ENCODE results near the gene KCND2. TPM values are rescaled to one million over a fixed set of nuclear protein-coding genes. Genes with fewer than 3 reads are reported as not detected.

The KCND2 gene
- total RNA-seq, 1 donor from 2014 or later = 1.2 TPM

DNA sequence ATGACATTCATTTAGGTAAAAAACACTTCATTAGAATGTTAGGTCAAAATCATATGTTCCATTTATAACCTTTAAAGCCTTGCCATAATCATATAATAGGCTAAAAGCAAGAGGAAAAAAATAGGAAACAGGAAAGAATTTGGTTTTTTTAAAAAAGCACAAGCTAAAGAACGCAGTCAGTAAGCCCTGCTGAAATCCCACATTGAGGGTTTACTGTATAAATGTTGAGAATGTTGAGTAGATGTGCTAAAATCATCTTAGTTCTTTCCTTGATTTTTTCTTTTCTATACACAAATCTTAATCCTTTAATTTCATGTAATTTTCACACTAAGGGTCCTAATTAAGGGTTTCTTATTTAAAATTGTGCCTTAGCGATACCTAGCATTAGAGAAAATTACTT lies 452.0 kb downstream of the KCND2 start:
- H3K27ac Mint-ChIP-seq (ENCODE audit: unreplicated experiment) = no peak overlapping the region
- H3K9me3 Mint-ChIP-seq (ENCODE audit: unreplicated experiment) = no peaks in the 10 kb centered on the region
- no peaks in the 10 kb centered on the region for H3K36me3 Mint-ChIP-seq (ENCODE audit: unreplicated experiment)
- peaks cover 28% of the 10 kb centered on the region for H3K4me1 Mint-ChIP-seq (ENCODE audit: low read depth, unreplicated experiment)
- H3K27me3 Mint-ChIP-seq (ENCODE audit: unreplicated experiment) = no peaks in the 10 kb centered on the region
- TF ChIP-seq, protein P1, sequence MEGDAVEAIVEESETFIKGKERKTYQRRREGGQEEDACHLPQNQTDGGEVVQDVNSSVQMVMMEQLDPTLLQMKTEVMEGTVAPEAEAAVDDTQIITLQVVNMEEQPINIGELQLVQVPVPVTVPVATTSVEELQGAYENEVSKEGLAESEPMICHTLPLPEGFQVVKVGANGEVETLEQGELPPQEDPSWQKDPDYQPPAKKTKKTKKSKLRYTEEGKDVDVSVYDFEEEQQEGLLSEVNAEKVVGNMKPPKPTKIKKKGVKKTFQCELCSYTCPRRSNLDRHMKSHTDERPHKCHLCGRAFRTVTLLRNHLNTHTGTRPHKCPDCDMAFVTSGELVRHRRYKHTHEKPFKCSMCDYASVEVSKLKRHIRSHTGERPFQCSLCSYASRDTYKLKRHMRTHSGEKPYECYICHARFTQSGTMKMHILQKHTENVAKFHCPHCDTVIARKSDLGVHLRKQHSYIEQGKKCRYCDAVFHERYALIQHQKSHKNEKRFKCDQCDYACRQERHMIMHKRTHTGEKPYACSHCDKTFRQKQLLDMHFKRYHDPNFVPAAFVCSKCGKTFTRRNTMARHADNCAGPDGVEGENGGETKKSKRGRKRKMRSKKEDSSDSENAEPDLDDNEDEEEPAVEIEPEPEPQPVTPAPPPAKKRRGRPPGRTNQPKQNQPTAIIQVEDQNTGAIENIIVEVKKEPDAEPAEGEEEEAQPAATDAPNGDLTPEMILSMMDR (IDR thresholded peaks at IDR 0.05; ENCODE audit: partially characterized antibody, unreplicated experiment) = no peak
- no peak overlapping the region for H3K4me3 Mint-ChIP-seq (ENCODE audit: unreplicated experiment)
- DNase-seq = no peak

- Mint-ChIP-seq H3K27me3 (ENCODE audit: unreplicated experiment) (no peaks in the 10 kb centered on the region), H3K4me3 (ENCODE audit: unreplicated experiment) (no peak overlapping the region), H3K36me3 (ENCODE audit: unreplicated experiment) (no peaks in the 10 kb centered on the region), H3K4me1 (ENCODE audit: low read depth, unreplicated experiment) (peaks cover 29% of the 10 kb centered on the region), H3K27ac (ENCODE audit: unreplicated experiment) (no peak overlapping the region), H3K9me3 (ENCODE audit: unreplicated experiment) (no peaks in the 10 kb centered on the region)
- DNase-seq = no peak
- TF ChIP-seq, protein P1 (IDR thresholded peaks at IDR 0.05; ENCODE audit: partially characterized antibody, unreplicated experiment) = peak; percentile 89
Observed at GRCh38 chr7:120725376-120726039, 452.5 kb downstream of the KCND2 start.

GRCh38 chr7:120729245-120729644 lies 456.3 kb downstream of the KCND2 start:
- Mint-ChIP-seq H3K27me3 (ENCODE audit: unreplicated experiment) (no peaks in the 10 kb centered on the region), H3K27ac (ENCODE audit: unreplicated experiment) (no peak overlapping the region), H3K4me1 (ENCODE audit: low read depth, unreplicated experiment) (peaks cover 42% of the 10 kb centered on the region), H3K4me3 (ENCODE audit: unreplicated experiment) (no peak overlapping the region), H3K9me3 (ENCODE audit: unreplicated experiment) (no peaks in the 10 kb centered on the region), H3K36me3 (ENCODE audit: unreplicated experiment) (no peaks in the 10 kb centered on the region)
- TF ChIP-seq, protein P1 (IDR thresholded peaks at IDR 0.05; ENCODE audit: partially characterized antibody, unreplicated experiment) = no peak
- DNase-seq = no peak

DNA sequence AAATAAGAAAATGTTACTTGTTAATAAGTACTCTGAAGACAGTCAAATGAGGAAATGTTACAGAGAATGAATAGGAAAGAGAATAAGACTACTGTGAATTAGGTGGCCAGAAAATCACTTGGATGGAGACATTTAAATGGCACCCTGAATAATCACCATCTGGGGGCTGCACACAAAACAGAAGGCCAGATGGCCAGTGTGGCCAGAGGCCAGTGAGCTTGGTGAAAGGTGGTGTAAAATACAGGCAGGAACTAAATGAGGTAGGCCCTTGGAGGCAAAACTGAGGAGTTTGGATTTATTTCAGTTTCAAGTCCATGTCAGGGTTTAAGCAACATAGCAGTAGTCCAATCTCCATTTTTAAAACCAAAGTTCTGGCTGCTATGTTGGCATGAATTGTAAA lies 458.3 kb downstream of the KCND2 start:
- Mint-ChIP-seq H3K4me3 (ENCODE audit: unreplicated experiment) (no peak overlapping the region), H3K9me3 (ENCODE audit: unreplicated experiment) (no peaks in the 10 kb centered on the region), H3K27me3 (ENCODE audit: unreplicated experiment) (no peaks in the 10 kb centered on the region), H3K36me3 (ENCODE audit: unreplicated experiment) (no peaks in the 10 kb centered on the region), H3K27ac (ENCODE audit: unreplicated experiment) (peak overlapping the region; percentile 72), H3K4me1 (ENCODE audit: low read depth, unreplicated experiment) (peaks cover 38% of the 10 kb centered on the region)
- TF ChIP-seq, protein P1 (IDR thresholded peaks at IDR 0.05; ENCODE audit: partially characterized antibody, unreplicated experiment) = no peak
- DNase-seq = no peak

DNA sequence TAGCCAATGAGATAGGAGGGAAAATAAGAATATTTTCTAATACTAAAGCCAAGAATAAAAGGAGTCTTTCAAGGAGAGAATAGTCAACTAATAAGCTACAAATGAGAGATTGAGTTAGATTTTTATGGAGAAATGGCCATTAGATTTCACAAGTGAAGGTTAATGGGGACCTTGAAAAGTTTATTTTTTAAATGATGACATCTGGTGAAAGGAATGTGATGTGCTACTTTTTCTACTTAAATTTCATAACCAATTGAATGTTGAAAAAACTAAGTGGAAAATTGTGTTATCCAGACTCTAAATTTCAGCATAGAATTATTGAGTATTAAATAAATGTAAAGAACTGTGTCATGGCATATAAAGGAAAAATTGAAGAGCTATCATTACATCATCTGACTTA lies 459.3 kb downstream of the KCND2 start:
- TF ChIP-seq, protein P1 (IDR thresholded peaks at IDR 0.05; ENCODE audit: partially characterized antibody, unreplicated experiment) = no peak
- H3K27me3 Mint-ChIP-seq (ENCODE audit: unreplicated experiment) = no peaks in the 10 kb centered on the region
- no peaks in the 10 kb centered on the region for H3K36me3 Mint-ChIP-seq (ENCODE audit: unreplicated experiment)
- no peak overlapping the region for H3K4me3 Mint-ChIP-seq (ENCODE audit: unreplicated experiment)
- DNase-seq = no peak
- peak overlapping the region; percentile 72 for H3K27ac Mint-ChIP-seq (ENCODE audit: unreplicated experiment)
- H3K4me1 Mint-ChIP-seq (ENCODE audit: low read depth, unreplicated experiment) = peaks cover 32% of the 10 kb centered on the region
- H3K9me3 Mint-ChIP-seq (ENCODE audit: unreplicated experiment) = no peaks in the 10 kb centered on the region
